Memory B cell (primary cell): ENCODE measurements around the gene KLHDC4.
A peak's percentile ranks its signal among the peaks of the same experiment; 100 is the strongest.

Experiments
- ATAC-seq: fragments of 150-1000 bp; cut with Tn5 transposase; 2 replicates; pipeline ENCODE4 v1.10.0; 2021; ENCODE audit warnings: low read depth, mild to moderate bottlenecking, moderate library complexity
- DNase-seq, 2 donors: peaks; one replicate each; pipeline ENCODE4 v3.0.0; 2022; ENCODE audit warnings: low spot score in 2 of 2
- H3K27ac Mint-ChIP-seq: one replicate; pipeline ENCODE4 v1.8.0; 2022; ENCODE audit warnings: mild to moderate bottlenecking, moderate library complexity, mixed read lengths
- H3K27me3 Mint-ChIP-seq: one replicate; pipeline ENCODE4 v1.8.0; 2022; ENCODE audit warnings: mixed read lengths
- H3K36me3 Mint-ChIP-seq: one replicate; pipeline ENCODE4 v1.8.0; 2022; ENCODE audit warnings: mild to moderate bottlenecking, mixed read lengths
- H3K4me1 Mint-ChIP-seq: one replicate; pipeline ENCODE4 v1.8.0; 2022; ENCODE audit warnings: mixed read lengths
- H3K4me3 Mint-ChIP-seq: one replicate; pipeline ENCODE4 v1.8.0; 2022; ENCODE audit warnings: mild to moderate bottlenecking, moderate library complexity, mixed read lengths
- H3K9me3 Mint-ChIP-seq: one replicate; pipeline ENCODE4 v1.8.0; 2022; ENCODE audit warnings: mixed read lengths

Gene KLHDC4

GRCh38 chr16:87708881-87709638 lies 56.7 kb downstream of the KLHDC4 start:
- H3K4me3 Mint-ChIP-seq = no peak overlapping the region

GRCh38 chr16:87707714-87708580 lies 57.8 kb downstream of the KLHDC4 start:
- H3K27ac Mint-ChIP-seq = no peak overlapping the region
- H3K27me3 Mint-ChIP-seq = no peaks in the 10 kb centered on the region
- no peak for ATAC-seq
- H3K36me3 Mint-ChIP-seq = peaks cover 10% of the 10 kb centered on the region
- no peaks in the 10 kb centered on the region for H3K9me3 Mint-ChIP-seq
- no peak overlapping the region for H3K4me3 Mint-ChIP-seq
- DNase-seq = no peak
- H3K4me1 Mint-ChIP-seq = peaks cover 3% of the 10 kb centered on the region

More at GRCh38 chr16:87708881-87709638, 56.7 kb downstream of the KLHDC4 start:
- Mint-ChIP-seq H3K27ac (no peak overlapping the region), H3K36me3 (peaks cover 10% of the 10 kb centered on the region), H3K27me3 (no peaks in the 10 kb centered on the region), H3K4me1 (no peaks in the 10 kb centered on the region), H3K9me3 (no peaks in the 10 kb centered on the region)
- ATAC-seq (no peak), DNase-seq (no peak)

GRCh38 chr16:87707097-87707496 lies 58.7 kb downstream of the KLHDC4 start:
- H3K4me1 Mint-ChIP-seq = peaks cover 8% of the 10 kb centered on the region
- ATAC-seq (no peak), DNase-seq (no peak)
- no peaks in the 10 kb centered on the region for H3K27me3 Mint-ChIP-seq
- H3K36me3 Mint-ChIP-seq = peaks cover 10% of the 10 kb centered on the region
- H3K27ac Mint-ChIP-seq = no peak overlapping the region
- no peak overlapping the region for H3K4me3 Mint-ChIP-seq
- H3K9me3 Mint-ChIP-seq = no peaks in the 10 kb centered on the region

- H3K27me3 Mint-ChIP-seq = no peaks in the 10 kb centered on the region
- H3K4me3 Mint-ChIP-seq = no peak overlapping the region
- H3K9me3 Mint-ChIP-seq = no peaks in the 10 kb centered on the region
- ATAC-seq = no peak
- H3K36me3 Mint-ChIP-seq = peaks cover 10% of the 10 kb centered on the region
- H3K4me1 Mint-ChIP-seq = peaks cover 15% of the 10 kb centered on the region
- no peak overlapping the region for H3K27ac Mint-ChIP-seq
- DNase-seq = no peak
Observed at GRCh38 chr16:87706278-87707000, 59.3 kb downstream of the KLHDC4 start.

- Mint-ChIP-seq H3K27ac (no peak overlapping the region), H3K4me1 (peaks cover 20% of the 10 kb centered on the region), H3K9me3 (no peaks in the 10 kb centered on the region), H3K36me3 (peaks cover 10% of the 10 kb centered on the region), H3K27me3 (no peaks in the 10 kb centered on the region), H3K4me3 (no peak overlapping the region)
- ATAC-seq (no peak), DNase-seq (no peak)
Observed at GRCh38 chr16:87705771-87706277, 60.0 kb downstream of the KLHDC4 start.

- no peak overlapping the region for H3K27ac Mint-ChIP-seq
- ATAC-seq (no peak), DNase-seq (no peak)
- H3K27me3 Mint-ChIP-seq = no peaks in the 10 kb centered on the region
- H3K36me3 Mint-ChIP-seq = peaks cover 7% of the 10 kb centered on the region
- no peak overlapping the region for H3K4me3 Mint-ChIP-seq
- peaks cover 26% of the 10 kb centered on the region for H3K4me1 Mint-ChIP-seq
- no peaks in the 10 kb centered on the region for H3K9me3 Mint-ChIP-seq
Observed at GRCh38 chr16:87704754-87705353, 60.9 kb downstream of the KLHDC4 start.

GRCh38 chr16:87703835-87704375 lies 61.9 kb downstream of the KLHDC4 start:
- Mint-ChIP-seq H3K4me3 (no peak overlapping the region), H3K27me3 (no peaks in the 10 kb centered on the region), H3K27ac (no peak overlapping the region), H3K36me3 (peaks cover 6% of the 10 kb centered on the region), H3K4me1 (peaks cover 33% of the 10 kb centered on the region), H3K9me3 (no peaks in the 10 kb centered on the region)
- no peak for DNase-seq
- ATAC-seq = no peak

- no peak overlapping the region for H3K4me3 Mint-ChIP-seq
- DNase-seq = no peak
- peaks cover 39% of the 10 kb centered on the region for H3K4me1 Mint-ChIP-seq
- no peaks in the 10 kb centered on the region for H3K27me3 Mint-ChIP-seq
- ATAC-seq = no peak
- H3K36me3 Mint-ChIP-seq = no peaks in the 10 kb centered on the region
- peak overlapping the region; percentile 91 for H3K27ac Mint-ChIP-seq
- no peaks in the 10 kb centered on the region for H3K9me3 Mint-ChIP-seq
Observed at GRCh38 chr16:87703071-87703470, 62.7 kb downstream of the KLHDC4 start.

GRCh38 chr16:87702325-87702811 lies 63.4 kb downstream of the KLHDC4 start:
- peak overlapping the region; percentile 91 for H3K27ac Mint-ChIP-seq
- ATAC-seq = peak; percentile 51
- peak; percentile 31 to 64 for DNase-seq
- H3K4me3 Mint-ChIP-seq = peak overlapping the region; percentile 73
- no peaks in the 10 kb centered on the region for H3K27me3 Mint-ChIP-seq
- H3K4me1 Mint-ChIP-seq = peaks cover 41% of the 10 kb centered on the region
- H3K36me3 Mint-ChIP-seq = no peaks in the 10 kb centered on the region
- no peaks in the 10 kb centered on the region for H3K9me3 Mint-ChIP-seq

- no peaks in the 10 kb centered on the region for H3K9me3 Mint-ChIP-seq
- H3K4me3 Mint-ChIP-seq = peak overlapping the region; percentile 73
- DNase-seq (peak; percentile 50 to 65), ATAC-seq (peak; percentile 69)
- peak overlapping the region; percentile 91 for H3K27ac Mint-ChIP-seq
- peaks cover 41% of the 10 kb centered on the region for H3K4me1 Mint-ChIP-seq
- H3K27me3 Mint-ChIP-seq = no peaks in the 10 kb centered on the region
- no peaks in the 10 kb centered on the region for H3K36me3 Mint-ChIP-seq
Observed at GRCh38 chr16:87701505-87701921, 64.3 kb downstream of the KLHDC4 start.

- Mint-ChIP-seq H3K27me3 (no peaks in the 10 kb centered on the region), H3K9me3 (no peaks in the 10 kb centered on the region), H3K4me3 (peak overlapping the region; percentile 73), H3K4me1 (peaks cover 41% of the 10 kb centered on the region), H3K27ac (peak overlapping the region; percentile 91), H3K36me3 (no peaks in the 10 kb centered on the region)
- DNase-seq (no peak), ATAC-seq (peak; percentile 25)
Observed at GRCh38 chr16:87701078-87701460, 64.7 kb downstream of the KLHDC4 start.

GRCh38 chr16:87700406-87701077 lies 65.2 kb downstream of the KLHDC4 start:
- ATAC-seq (peak; percentile 16), DNase-seq (peak in 1 of 2 donors; percentile 8)
- Mint-ChIP-seq H3K27me3 (no peaks in the 10 kb centered on the region), H3K27ac (peak overlapping the region; percentile 91), H3K4me1 (peaks cover 41% of the 10 kb centered on the region), H3K4me3 (peak overlapping the region; percentile 73), H3K36me3 (no peaks in the 10 kb centered on the region), H3K9me3 (no peaks in the 10 kb centered on the region)
